ENCODE results near the gene AURKB. TPM values are rescaled to one million over a fixed set of nuclear protein-coding genes. Genes with fewer than 3 reads are reported as not detected.
A peak's percentile ranks its signal among the peaks of the same experiment; 100 is the strongest.

The AURKB gene
- total RNA-seq, 1 donor from 2014 or later, result 7.6 TPM

GRCh38 chr17:8226536-8227237, 16.3 kb upstream of the AURKB start:
- H4K20me1 ChIP-seq (ENCODE audit: insufficient read depth, low read length), result peaks cover 12% of the 10 kb centered on the region
- no peaks in the 10 kb centered on the region for H3K9me3 ChIP-seq (ENCODE audit: insufficient read depth, low read depth, low read length)
- FAIRE-seq (no peak), DNase-seq (ENCODE audit: low read depth) (peak; percentile 83)
- H3K4me1 Mint-ChIP-seq (ENCODE audit: low read depth, unreplicated experiment), result peaks cover 4% of the 10 kb centered on the region
- peaks cover 8% of the 10 kb centered on the region for H3K36me3 Mint-ChIP-seq (ENCODE audit: low read depth, unreplicated experiment)
- peak overlapping the region; percentile 96 for H3K27ac Mint-ChIP-seq (ENCODE audit: unreplicated experiment)
- TF ChIP-seq, protein P1, sequence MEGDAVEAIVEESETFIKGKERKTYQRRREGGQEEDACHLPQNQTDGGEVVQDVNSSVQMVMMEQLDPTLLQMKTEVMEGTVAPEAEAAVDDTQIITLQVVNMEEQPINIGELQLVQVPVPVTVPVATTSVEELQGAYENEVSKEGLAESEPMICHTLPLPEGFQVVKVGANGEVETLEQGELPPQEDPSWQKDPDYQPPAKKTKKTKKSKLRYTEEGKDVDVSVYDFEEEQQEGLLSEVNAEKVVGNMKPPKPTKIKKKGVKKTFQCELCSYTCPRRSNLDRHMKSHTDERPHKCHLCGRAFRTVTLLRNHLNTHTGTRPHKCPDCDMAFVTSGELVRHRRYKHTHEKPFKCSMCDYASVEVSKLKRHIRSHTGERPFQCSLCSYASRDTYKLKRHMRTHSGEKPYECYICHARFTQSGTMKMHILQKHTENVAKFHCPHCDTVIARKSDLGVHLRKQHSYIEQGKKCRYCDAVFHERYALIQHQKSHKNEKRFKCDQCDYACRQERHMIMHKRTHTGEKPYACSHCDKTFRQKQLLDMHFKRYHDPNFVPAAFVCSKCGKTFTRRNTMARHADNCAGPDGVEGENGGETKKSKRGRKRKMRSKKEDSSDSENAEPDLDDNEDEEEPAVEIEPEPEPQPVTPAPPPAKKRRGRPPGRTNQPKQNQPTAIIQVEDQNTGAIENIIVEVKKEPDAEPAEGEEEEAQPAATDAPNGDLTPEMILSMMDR (IDR thresholded peaks at IDR 0.05; ENCODE audit: insufficient read depth, low read depth, low read length), result no peak
- TF ChIP-seq EZH2 (IDR thresholded peaks at IDR 0.05; ENCODE audit: insufficient read depth, low read length), result no peak
- H3K4me3 ChIP-seq (ENCODE audit: insufficient read depth, low read depth, low read length), result peak overlapping the region; percentile 54
- peak overlapping the region; percentile 63 for H3K9ac ChIP-seq (ENCODE audit: low read length)
- no peaks in the 10 kb centered on the region for H3K79me2 ChIP-seq (ENCODE audit: insufficient read depth, low read length)
- peak overlapping the region; percentile 83 for H3K4me2 ChIP-seq (ENCODE audit: low read length)
- H3K36me3 ChIP-seq (ENCODE audit: insufficient read depth, low read length), result peaks cover 7% of the 10 kb centered on the region
- peak overlapping the region; percentile 70 for H3K27ac ChIP-seq (ENCODE audit: low read depth, low read length)
- H3K9me3 Mint-ChIP-seq (ENCODE audit: unreplicated experiment), result no peaks in the 10 kb centered on the region
- H3K4me1 ChIP-seq (ENCODE audit: insufficient read depth, low read length), result peaks cover 9% of the 10 kb centered on the region
- H3K27me3 Mint-ChIP-seq (ENCODE audit: low read depth, unreplicated experiment), result no peaks in the 10 kb centered on the region
- H2AFZ ChIP-seq (ENCODE audit: low read depth, low read length), result no peak overlapping the region
- H3K27me3 ChIP-seq (ENCODE audit: insufficient read depth, low read length), result no peaks in the 10 kb centered on the region
- H3K4me3 Mint-ChIP-seq (ENCODE audit: unreplicated experiment), result peak overlapping the region; percentile 80

GRCh38 chr17:8225813-8226535, 15.6 kb upstream of the AURKB start:
- no peaks in the 10 kb centered on the region for H3K9me3 Mint-ChIP-seq (ENCODE audit: unreplicated experiment)
- H3K27ac ChIP-seq (ENCODE audit: low read depth, low read length), result peak overlapping the region; percentile 70
- H3K27me3 Mint-ChIP-seq (ENCODE audit: low read depth, unreplicated experiment), result no peaks in the 10 kb centered on the region
- peak overlapping the region; percentile 63 for H3K9ac ChIP-seq (ENCODE audit: low read length)
- H3K79me2 ChIP-seq (ENCODE audit: insufficient read depth, low read length), result no peaks in the 10 kb centered on the region
- peaks cover 12% of the 10 kb centered on the region for H4K20me1 ChIP-seq (ENCODE audit: insufficient read depth, low read length)
- H3K4me3 Mint-ChIP-seq (ENCODE audit: unreplicated experiment), result peak overlapping the region; percentile 80
- TF ChIP-seq EZH2 (IDR thresholded peaks at IDR 0.05; ENCODE audit: insufficient read depth, low read length), result no peak
- TF ChIP-seq, protein P1 (IDR thresholded peaks at IDR 0.05; ENCODE audit: insufficient read depth, low read depth, low read length), result no peak
- H3K4me1 ChIP-seq (ENCODE audit: insufficient read depth, low read length), result peaks cover 9% of the 10 kb centered on the region
- H3K9me3 ChIP-seq (ENCODE audit: insufficient read depth, low read depth, low read length), result no peaks in the 10 kb centered on the region
- peak overlapping the region; percentile 54 for H3K4me3 ChIP-seq (ENCODE audit: insufficient read depth, low read depth, low read length)
- peaks cover 7% of the 10 kb centered on the region for H3K36me3 ChIP-seq (ENCODE audit: insufficient read depth, low read length)
- no peaks in the 10 kb centered on the region for H3K27me3 ChIP-seq (ENCODE audit: insufficient read depth, low read length)
- no peak for FAIRE-seq
- peak; percentile 71 for DNase-seq (ENCODE audit: low read depth)
- no peak overlapping the region for H2AFZ ChIP-seq (ENCODE audit: low read depth, low read length)
- H3K27ac Mint-ChIP-seq (ENCODE audit: unreplicated experiment), result peak overlapping the region; percentile 96
- peaks cover 4% of the 10 kb centered on the region for H3K4me1 Mint-ChIP-seq (ENCODE audit: low read depth, unreplicated experiment)
- peaks cover 3% of the 10 kb centered on the region for H3K36me3 Mint-ChIP-seq (ENCODE audit: low read depth, unreplicated experiment)
- peak overlapping the region; percentile 83 for H3K4me2 ChIP-seq (ENCODE audit: low read length)
